PC-9 (cell line): ENCODE data around the gene HOXC9. TPM values are rescaled to one million over a fixed set of nuclear protein-coding genes. Genes with fewer than 3 reads are reported as not detected.

Experiments used
- BruUV-seq: library from RNA; stranded (reverse); fragments of 400-500 nt; replicated peaks from 2 replicates; lab custom pipeline; 2021; lab: Mats Ljungman, UMichigan
- CTCF ChIA-PET: fragments of 300-600 bp; sonication (Branson Sonifier 250); formaldehyde crosslinking; loops from one replicate; lab custom pipeline; 2022; ENCODE audit warnings: antibody characterized with exemption; lab: Charles Lee
- POLR2A ChIA-PET: fragments of 300-600 bp; sonication (Branson Sonifier 250); formaldehyde crosslinking; loops from one replicate; lab custom pipeline; 2022; ENCODE audit warnings: antibody characterized with exemption; ENCODE audit not compliant: unreplicated experiment; lab: Charles Lee
- DNase-seq, 2 experiments: peaks; one replicate each; pipeline versions ENCODE4 v3.0.0 to v3.0.0-alpha.2; 2015 to 2022; ENCODE audit warnings: mixed read lengths in 1 of 2
- H2AFZ ChIP-seq: fragments of 200-600 bp; sonication (generic); 2 replicates; pipeline ENCODE4 v1.8.1; 2017; ENCODE audit warnings: antibody characterized with exemption
- H3F3A ChIP-seq: fragments of 200-600 bp; sonication (generic); 2 replicates; pipeline ENCODE4 v1.8.1; 2017; ENCODE audit warnings: antibody characterized with exemption, mild to moderate bottlenecking, low read depth; ENCODE audit not compliant: insufficient read depth
- H3K27ac ChIP-seq: fragments of 200-600 bp; sonication (generic); 2 replicates; pipeline ENCODE4 v1.6.1; 2016; ENCODE audit warnings: mixed run types
- H3K27me3 ChIP-seq: fragments of 200-600 bp; sonication (generic); 2 replicates; pipeline ENCODE4 v1.6.1; 2016; ENCODE audit warnings: low read depth, mixed run types; ENCODE audit not compliant: insufficient read depth
- H3K36me3 ChIP-seq: fragments of 200-600 bp; sonication (generic); 2 replicates; pipeline ENCODE4 v1.6.1; 2016; ENCODE audit warnings: low read depth, mixed run types
- H3K4me1 ChIP-seq: fragments of 200-600 bp; sonication (generic); replicated peaks from 2 replicates; pipeline ENCODE4 v1.6.1; 2016; ENCODE audit warnings: mixed run types; ENCODE audit not compliant: insufficient read depth
- H3K4me2 ChIP-seq: fragments of 200-600 bp; sonication (generic); 2 replicates; pipeline ENCODE4 v1.6.1; 2017; ENCODE audit warnings: mixed run types
- H3K4me3 ChIP-seq: fragments of 200-600 bp; sonication (generic); 2 replicates; pipeline ENCODE4 v1.6.1; 2016; ENCODE audit warnings: mixed run types
- H3K79me2 ChIP-seq: fragments of 200-600 bp; sonication (generic); 2 replicates; pipeline ENCODE4 v1.6.1; 2017; ENCODE audit warnings: low read depth, mixed run types
- H3K9me2 ChIP-seq: fragments of 200-600 bp; sonication (generic); 2 replicates; pipeline ENCODE4 v1.8.1; 2017; ENCODE audit warnings: mild to moderate bottlenecking; ENCODE audit not compliant: insufficient read depth
- H3K9me3 ChIP-seq: fragments of 200-600 bp; sonication (generic); 2 replicates; pipeline ENCODE4 v1.8.1; 2016; ENCODE audit warnings: low read depth; ENCODE audit not compliant: insufficient read depth
- H4K20me1 ChIP-seq: fragments of 200-600 bp; sonication (generic); 2 replicates; pipeline ENCODE4 v1.8.1; 2017; ENCODE audit not compliant: insufficient read depth
- CTCF ChIP-seq: fragments of 200-600 bp; sonication (generic); conservative IDR thresholded peaks from 2 replicates; pipeline ENCODE4 v1.6.1; 2017; ENCODE audit warnings: mixed run types, antibody characterized with exemption, mild to moderate bottlenecking, moderate library complexity
- EZH2 ChIP-seq: fragments of 200-600 bp; sonication (generic); IDR thresholded peaks from 2 replicates; pipeline ENCODE4 v1.8.0; 2017; ENCODE audit warnings: antibody characterized with exemption, low read depth
- intact Hi-C: fragments of 100-400 bp; cut with micrococcal nuclease; formaldehyde crosslinking; loops from one replicate; pipeline ENCODE4 v1.10.0; 2022; ENCODE audit not compliant: unreplicated experiment
- total RNA-seq: library from RNA; stranded (reverse); gene quantifications from 2 replicates; pipeline ENCODE4 v1.2.3, GENCODE V29; 2021

The HOXC9 gene
- total RNA-seq, 1 experiment from 2014 or later: 10.2 TPM

- Histone ChIP-seq H3K79me2 (no peaks in the 10 kb centered on the region), H3K36me3 (no peaks in the 10 kb centered on the region), H4K20me1 (no peaks in the 10 kb centered on the region), H3F3A (peaks cover 14% of the 10 kb centered on the region; the same call in 1 of the 2 replicates), H3K9me3 (no peaks in the 10 kb centered on the region), H3K27me3 (no peaks in the 10 kb centered on the region), H2AFZ (no peak overlapping the region), H3K4me3 (no peak overlapping the region), H3K4me2 (no peak overlapping the region), H3K27ac (no peak overlapping the region), H3K4me1 (peaks cover 15% of the 10 kb centered on the region), H3K9me2 (no peaks in the 10 kb centered on the region)
- no peak for TF ChIP-seq EZH2
- no peak for TF ChIP-seq CTCF
- BruUV-seq: no TSS peak
- intact Hi-C loops: no loop called here
- POLR2A ChIA-PET: no interaction called here
- no peak for DNase-seq
- CTCF ChIA-PET: no interaction called here
These were observed 43.6 kb upstream of the HOXC9 start for GRCh38 chr12:53956251-53956887.

GRCh38 chr12:53956914-53957536 is 42.9 kb upstream of the HOXC9 start:
- Histone ChIP-seq H2AFZ (no peak overlapping the region), H4K20me1 (no peaks in the 10 kb centered on the region), H3K27me3 (no peaks in the 10 kb centered on the region), H3K4me1 (peaks cover 15% of the 10 kb centered on the region), H3K4me2 (no peak overlapping the region), H3F3A (peaks cover 14% of the 10 kb centered on the region; the same call in 1 of the 2 replicates), H3K9me3 (no peaks in the 10 kb centered on the region), H3K79me2 (no peaks in the 10 kb centered on the region), H3K27ac (no peak overlapping the region), H3K36me3 (no peaks in the 10 kb centered on the region), H3K4me3 (no peak overlapping the region), H3K9me2 (no peaks in the 10 kb centered on the region)
- intact Hi-C loops: no loop called here
- BruUV-seq: no TSS peak
- CTCF ChIA-PET: no interaction called here
- no peak for DNase-seq
- TF ChIP-seq EZH2: no peak
- no peak for TF ChIP-seq CTCF
- POLR2A ChIA-PET: no interaction called here

GRCh38 chr12:53958128-53958527 is 41.8 kb upstream of the HOXC9 start:
- intact Hi-C loops: no loop called here
- Histone ChIP-seq H3K4me3 (no peak overlapping the region), H3K36me3 (no peaks in the 10 kb centered on the region), H3K9me2 (no peaks in the 10 kb centered on the region), H4K20me1 (no peaks in the 10 kb centered on the region), H2AFZ (no peak overlapping the region), H3K79me2 (no peaks in the 10 kb centered on the region), H3F3A (peaks cover 7% of the 10 kb centered on the region; the same call in 1 of the 2 replicates), H3K27ac (no peak overlapping the region), H3K4me2 (no peak overlapping the region), H3K9me3 (no peaks in the 10 kb centered on the region), H3K4me1 (peaks cover 12% of the 10 kb centered on the region), H3K27me3 (no peaks in the 10 kb centered on the region)
- ChIA-PET POLR2A (no interaction called here), CTCF (no interaction called here)
- no peak for DNase-seq
- no TSS peak for BruUV-seq
- TF ChIP-seq EZH2 (no peak), CTCF (no peak)
